Smooth muscle cell (in vitro differentiated cells): ENCODE data around the gene TIGD7. TPM values are rescaled to one million over a fixed set of nuclear protein-coding genes. Genes with fewer than 3 reads are reported as not detected.

Source experiments
- DNase-seq: peaks from one replicate; lab custom pipeline; 2025; ENCODE audit not compliant: unreplicated experiment; lab: John Stamatoyannopoulos, UW
- H2AFZ ChIP-seq: fragments of 200-600 bp; sonication (generic); 2 replicates; pipeline ENCODE4 v1.6.0; 2016; ENCODE audit warnings: antibody characterized with exemption, low read depth, mild to moderate bottlenecking
- H3F3A ChIP-seq: fragments of 200-600 bp; sonication (generic); 2 replicates; pipeline ENCODE4 v1.6.0; 2017; ENCODE audit warnings: antibody characterized with exemption, low read depth
- H3K27ac ChIP-seq: fragments of 200-600 bp; sonication (generic); 2 replicates; pipeline ENCODE4 v1.5.1; 2016; ENCODE audit warnings: low read depth, mild to moderate bottlenecking
- H3K27me3 ChIP-seq: fragments of 200-600 bp; sonication (generic); 2 replicates; pipeline ENCODE4 v1.6.1; 2016; ENCODE audit warnings: low read depth, mild to moderate bottlenecking
- H3K36me3 ChIP-seq: fragments of 200-600 bp; sonication (generic); 2 replicates; pipeline ENCODE4 v1.5.1; 2016; ENCODE audit warnings: low read depth
- H3K4me1 ChIP-seq: fragments of 200-600 bp; sonication (generic); 2 replicates; pipeline ENCODE4 v1.5.1; 2016; ENCODE audit warnings: low read depth
- H3K4me2 ChIP-seq: fragments of 200-600 bp; sonication (generic); 2 replicates; pipeline ENCODE4 v1.6.0; 2016; ENCODE audit warnings: mild to moderate bottlenecking
- H3K4me3 ChIP-seq: fragments of 200-600 bp; sonication (generic); 2 replicates; pipeline ENCODE4 v1.5.1; 2016; ENCODE audit warnings: mild to moderate bottlenecking
- H3K79me2 ChIP-seq: fragments of 200-600 bp; sonication (generic); 2 replicates; pipeline ENCODE4 v1.6.0; 2016; ENCODE audit warnings: low read depth, mild to moderate bottlenecking
- H3K9ac ChIP-seq: fragments of 200-600 bp; sonication (generic); 2 replicates; pipeline ENCODE4 v1.6.0; 2016; ENCODE audit warnings: low read depth
- H3K9me3 ChIP-seq: fragments of 200-600 bp; sonication (generic); replicated peaks from 2 replicates; pipeline ENCODE4 v1.5.1; 2016; ENCODE audit warnings: low read depth
- H4K20me1 ChIP-seq: fragments of 200-600 bp; sonication (generic); 2 replicates; pipeline ENCODE4 v1.6.0; 2016; ENCODE audit warnings: low read depth
- CTCF ChIP-seq: fragments of 200-600 bp; sonication (generic); IDR thresholded peaks from 2 replicates; pipeline ENCODE4 v1.5.1; 2017; ENCODE audit warnings: borderline replicate concordance, mild to moderate bottlenecking, antibody characterized with exemption; ENCODE audit not compliant: insufficient read depth, poor library complexity, severe bottlenecking
- WGBS: methylation state at CpG from one replicate; pipeline ENCODE4 v1.1.7; 2016; ENCODE audit warnings: low lambda C conversion rate; 5-methylcytosine and 5-hydroxymethylcytosine counted together
- polyA plus RNA-seq: library from polyadenylated mRNA; unstranded; fragments of >200 nt; fragmentation: Nextera tagmentation; extraction: Ambion mirVana; gene quantifications from 2 replicates; pipeline ENCODE4 v1.2.1, GENCODE V29; 2016
- total RNA-seq: library from RNA; depleted of rRNA; stranded (reverse); fragments of >200 nt; gene quantifications from 2 replicates; pipeline ENCODE4 v1.2.3, GENCODE V29; 2014

The TIGD7 gene
- total and polyA plus RNA-seq, 2 experiments from 2014 or later, result 3.6 to 5.0 TPM

GRCh38 chr16:3292604-3293003, 12.6 kb downstream of the TIGD7 start:
- H3K27ac ChIP-seq, result no peak overlapping the region
- TF ChIP-seq CTCF, result no peak
- peaks cover 57% of the 10 kb centered on the region for H3K36me3 ChIP-seq
- H4K20me1 ChIP-seq, result no peaks in the 10 kb centered on the region
- H3K79me2 ChIP-seq, result peaks cover 41% of the 10 kb centered on the region
- WGBS, result 95% methylated on average over 3 of the region's 3 CpGs
- H2AFZ ChIP-seq, result no peak overlapping the region
- H3K27me3 ChIP-seq, result no peaks in the 10 kb centered on the region
- H3K9me3 ChIP-seq, result peaks cover 65% of the 10 kb centered on the region
- no peaks in the 10 kb centered on the region for H3F3A ChIP-seq
- no peak overlapping the region for H3K4me2 ChIP-seq
- H3K4me3 ChIP-seq, result no peak overlapping the region
- no peaks in the 10 kb centered on the region for H3K4me1 ChIP-seq
- no peak overlapping the region for H3K9ac ChIP-seq
- no peak for DNase-seq

GRCh38 chr16:3289998-3290673, 15.1 kb downstream of the TIGD7 start:
- Histone ChIP-seq H3K4me1 (peaks cover under 1% of the 10 kb centered on the region), H3K36me3 (peaks cover 61% of the 10 kb centered on the region), H2AFZ (no peak overlapping the region), H3K27me3 (no peaks in the 10 kb centered on the region), H3F3A (no peaks in the 10 kb centered on the region), H3K9me3 (peaks cover 52% of the 10 kb centered on the region), H3K27ac (no peak overlapping the region), H3K9ac (no peak overlapping the region), H3K79me2 (peaks cover 65% of the 10 kb centered on the region), H3K4me3 (no peak overlapping the region), H4K20me1 (peaks cover under 1% of the 10 kb centered on the region), H3K4me2 (no peak overlapping the region)
- no peak for DNase-seq
- WGBS, result 97% methylated on average over 16 of the region's 16 CpGs
- no peak for TF ChIP-seq CTCF

- H3K36me3 ChIP-seq, result peaks cover 35% of the 10 kb centered on the region
- peaks cover 14% of the 10 kb centered on the region for H3K4me1 ChIP-seq
- H3K4me3 ChIP-seq, result peak overlapping the region; percentile 85
- H4K20me1 ChIP-seq, result peaks cover 11% of the 10 kb centered on the region
- no peak for TF ChIP-seq CTCF
- no peak overlapping the region for H3K27ac ChIP-seq
- peak overlapping the region; percentile 99 for H3K4me2 ChIP-seq
- peaks cover 21% of the 10 kb centered on the region for H3K9me3 ChIP-seq
- H3K79me2 ChIP-seq, result peaks cover 58% of the 10 kb centered on the region
- H3K9ac ChIP-seq, result no peak overlapping the region
- 64% methylated on average over 6 of the region's 6 CpGs for WGBS
- H3F3A ChIP-seq, result no peaks in the 10 kb centered on the region
- no peak for DNase-seq
- H2AFZ ChIP-seq, result no peak overlapping the region
- no peaks in the 10 kb centered on the region for H3K27me3 ChIP-seq
Measured at GRCh38 chr16:3285131-3285530, 20.1 kb downstream of the TIGD7 start.
